GM18867 (cell line): ENCODE results near the gene P3H4.
A peak's percentile ranks its signal among the peaks of the same experiment; 100 is the strongest.
"Not testable (repeated sequence)": the region's sequence is repeated elsewhere in the genome, so short reads cannot be mapped to it uniquely, and the experiment has no call there.

ENCODE experiments used
- ATAC-seq: cut with Tn5 transposase; IDR thresholded peaks from one replicate; pipeline ENCODE4 v1.9.1; 2021; ENCODE audit warnings: mild to moderate bottlenecking, moderate library complexity; ENCODE audit not compliant: unreplicated experiment

Gene P3H4

DNA sequence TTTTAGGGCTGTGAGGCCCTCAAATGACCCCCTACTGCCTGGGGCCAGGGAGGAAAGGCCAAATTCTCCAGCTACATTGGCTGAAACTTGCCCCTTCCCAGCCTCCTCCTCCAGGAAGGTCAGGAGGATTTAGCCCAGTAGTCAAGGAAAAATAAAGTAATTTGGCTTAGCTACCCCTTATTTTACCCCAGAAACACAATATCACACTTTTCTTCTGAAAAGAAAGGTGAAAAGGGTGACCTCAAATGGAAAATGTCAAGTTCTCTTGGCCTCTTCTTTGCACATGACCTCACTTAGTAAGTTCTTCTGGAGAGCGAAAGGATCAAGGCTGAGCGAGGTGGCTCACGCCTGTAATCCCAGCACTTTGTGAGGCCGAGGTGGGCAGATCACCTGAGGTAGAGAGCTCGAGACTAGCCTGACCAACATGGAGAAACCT is 17.2 kb downstream of the P3H4 start:
- no peak for ATAC-seq

DNA sequence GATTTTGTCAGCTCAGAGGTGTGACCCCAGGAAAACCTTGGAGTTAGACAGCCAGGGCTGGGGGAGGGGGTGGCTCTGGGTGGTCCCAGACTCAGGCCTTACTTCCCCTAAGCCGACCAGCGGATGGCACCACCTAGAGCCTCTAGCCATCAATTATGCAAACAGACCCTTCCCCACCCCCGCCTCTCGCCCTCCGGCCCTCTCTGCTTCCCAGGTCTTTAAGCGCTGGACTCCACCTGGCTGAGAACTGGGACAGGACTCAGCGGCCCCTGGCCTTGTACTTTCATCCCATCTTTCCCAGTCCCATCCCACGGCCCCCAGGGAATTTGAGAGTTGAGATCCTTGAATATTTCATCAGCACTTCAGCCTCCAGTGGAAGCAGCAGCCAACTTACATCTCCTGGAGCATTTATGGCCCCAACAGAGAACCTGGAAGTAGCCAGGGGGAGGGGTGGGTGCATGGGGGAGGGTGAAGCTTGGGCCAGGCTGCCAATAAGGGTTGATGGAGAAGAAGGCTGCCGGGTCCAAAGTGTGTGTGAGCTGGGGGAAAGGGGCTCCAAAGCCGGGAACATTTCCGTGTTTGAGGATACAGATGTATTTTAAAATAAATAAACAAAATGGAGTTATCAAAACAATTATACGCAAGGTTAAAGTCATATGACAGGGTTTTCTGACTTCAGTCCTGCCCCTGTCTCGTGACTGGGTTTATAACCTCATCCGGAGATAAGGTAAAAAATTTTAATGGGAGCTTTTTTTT is 17.8 kb downstream of the P3H4 start:
- ATAC-seq, result no peak

DNA sequence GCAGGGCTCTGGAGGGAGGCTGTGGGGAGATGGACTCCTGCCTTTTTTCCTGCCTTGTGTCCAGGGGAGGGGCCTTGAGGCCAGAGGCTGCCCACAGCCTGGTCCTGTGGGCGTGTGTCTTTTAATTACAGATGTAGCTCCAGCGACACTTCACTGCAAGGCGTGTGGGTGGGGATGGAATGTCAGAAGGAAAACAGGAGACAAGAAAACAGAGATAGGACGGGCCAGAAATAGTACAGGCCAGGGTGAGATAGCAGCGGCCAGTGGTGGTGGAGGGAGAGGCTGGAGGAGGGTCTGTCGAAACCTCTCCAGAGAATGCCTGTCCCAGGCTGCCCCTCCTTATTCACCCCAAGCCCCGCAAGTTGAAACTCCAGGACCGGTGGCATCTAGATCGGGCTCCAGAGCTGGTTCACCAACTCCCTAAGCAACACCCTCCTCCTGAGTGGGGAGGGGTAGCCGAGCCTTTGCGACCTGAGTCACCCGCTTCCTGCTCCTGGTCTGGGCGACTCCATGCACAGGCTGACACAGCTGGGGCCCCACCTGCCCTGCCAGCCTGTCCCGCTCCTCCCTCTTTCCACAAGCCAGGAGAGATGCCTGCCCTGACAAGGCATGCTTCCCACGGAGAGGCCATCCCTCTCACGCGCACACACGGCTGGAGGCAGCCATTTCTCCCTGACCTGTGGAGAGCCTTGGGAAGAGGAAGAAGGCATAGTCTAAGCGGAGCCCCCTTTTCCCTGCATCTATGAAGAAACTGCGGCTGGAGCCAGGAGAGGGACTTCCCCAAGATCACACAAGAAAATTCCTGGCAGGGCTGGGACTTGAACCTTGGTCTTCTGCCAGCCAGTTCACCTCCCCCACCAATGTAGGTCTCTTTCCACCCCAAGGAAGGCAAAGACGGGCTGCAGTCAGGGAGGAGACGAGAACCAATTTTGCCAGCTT is 18.6 kb downstream of the P3H4 start:
- no peak for ATAC-seq

- no peak for ATAC-seq
These were observed 24.7 kb downstream of the P3H4 start for GRCh38 chr17:41787021-41787418.

- peak; percentile 89 for ATAC-seq
These were observed 25.3 kb downstream of the P3H4 start, which contains the start of gene JUP for GRCh38 chr17:41786227-41787020. Gene JUP, minus strand, starts transcription at chr17:41786711. Its CDS starts 14,857 bp downstream, at chr17:41771854.

GRCh38 chr17:41785859-41786226 is 25.9 kb downstream of the P3H4 start:
- no peak for ATAC-seq

DNA sequence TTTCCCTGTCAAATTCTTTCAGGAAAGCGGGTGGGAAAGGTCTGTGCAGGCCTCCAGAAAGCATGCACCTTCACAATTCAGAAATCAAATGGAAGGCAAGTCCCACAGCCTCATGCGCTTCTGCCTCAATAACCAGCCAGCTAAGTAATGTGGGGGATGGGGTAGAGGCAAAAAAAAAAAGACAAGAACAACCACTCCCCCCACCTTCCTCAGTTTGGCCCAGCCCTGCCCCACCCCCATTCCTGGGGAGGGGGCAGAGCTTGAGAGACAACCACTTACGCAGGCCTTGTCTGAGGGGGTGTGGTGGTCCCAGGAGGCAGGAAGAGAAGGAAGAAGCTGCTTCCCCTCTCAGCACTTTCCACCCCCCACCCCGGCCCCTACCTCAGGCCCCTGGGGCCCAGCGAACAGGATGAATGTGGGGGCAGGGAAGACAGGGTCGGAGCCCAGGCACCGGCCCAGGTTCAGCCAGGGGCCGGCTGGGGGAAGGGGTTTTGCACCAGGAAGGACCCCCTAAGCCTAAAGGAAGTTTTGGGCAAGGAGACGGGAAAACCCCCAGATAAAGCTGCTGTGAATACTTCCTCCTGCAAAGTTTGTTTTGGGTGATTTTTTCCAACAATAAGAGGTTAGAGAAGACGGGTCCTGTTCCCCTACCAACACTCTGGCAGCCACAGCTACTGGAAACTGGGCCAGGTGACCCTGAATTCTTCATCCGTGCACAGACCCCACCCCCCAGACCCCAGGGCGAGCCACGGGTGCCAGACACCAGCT is 26.5 kb downstream of the P3H4 start:
- ATAC-seq, result no peak

GRCh38 chr17:41784207-41784744 is 27.5 kb downstream of the P3H4 start:
- ATAC-seq, result no peak

GRCh38 chr17:41782142-41782541 is 29.6 kb downstream of the P3H4 start:
- ATAC-seq, result no peak

- no peak for ATAC-seq
These were observed 30.2 kb downstream of the P3H4 start for GRCh38 chr17:41781404-41782110.

DNA sequence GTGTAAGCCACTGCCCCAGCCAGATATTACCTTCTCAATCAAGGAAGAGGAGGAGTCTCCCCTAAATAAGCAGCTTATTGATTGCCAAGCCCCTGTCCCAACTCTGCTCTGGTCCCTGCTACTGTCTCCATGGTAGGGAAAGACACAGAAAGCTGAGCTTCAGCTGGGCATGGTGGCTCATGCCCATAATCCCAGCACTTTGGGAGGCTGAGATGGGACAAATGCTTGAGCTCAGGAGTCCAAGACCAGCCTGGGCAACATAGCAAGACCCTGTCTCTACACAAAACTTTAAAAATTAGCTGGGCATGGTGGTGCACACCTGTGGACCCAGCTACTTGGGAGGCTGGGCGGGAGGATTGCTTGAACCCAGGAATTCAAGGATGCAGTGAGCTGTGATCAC is 31.8 kb downstream of the P3H4 start:
- ATAC-seq, result no peak

DNA sequence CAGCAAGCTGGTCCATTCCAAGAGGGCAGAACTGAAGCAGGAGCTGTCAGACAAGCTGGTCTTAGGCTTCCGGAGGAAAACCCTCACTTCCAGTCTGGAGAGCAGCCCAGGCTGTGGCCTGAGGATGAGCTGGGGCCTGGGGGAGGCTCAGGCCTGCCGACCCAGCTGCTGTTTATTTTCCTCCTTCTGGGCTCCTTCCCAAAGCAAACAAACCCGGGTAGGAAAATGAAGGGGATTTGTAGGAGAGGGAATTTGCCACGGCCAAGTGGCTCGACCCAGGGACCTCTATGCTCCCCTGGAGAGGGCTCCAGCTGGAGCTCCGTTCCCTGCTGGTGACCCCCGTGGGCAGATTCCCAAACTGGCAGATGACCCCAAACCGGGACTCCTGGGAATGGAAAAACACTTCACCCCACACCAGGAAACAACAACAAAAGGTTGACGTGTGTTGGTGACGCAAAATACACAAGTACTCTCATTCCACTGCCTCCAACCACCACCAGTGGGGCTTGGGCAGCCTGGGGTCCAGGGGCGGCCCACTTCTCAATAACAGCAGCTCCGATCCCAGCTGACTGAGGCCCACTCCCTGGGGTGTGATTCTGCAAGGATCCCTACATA is 34.1 kb downstream of the P3H4 start:
- no peak for ATAC-seq

DNA sequence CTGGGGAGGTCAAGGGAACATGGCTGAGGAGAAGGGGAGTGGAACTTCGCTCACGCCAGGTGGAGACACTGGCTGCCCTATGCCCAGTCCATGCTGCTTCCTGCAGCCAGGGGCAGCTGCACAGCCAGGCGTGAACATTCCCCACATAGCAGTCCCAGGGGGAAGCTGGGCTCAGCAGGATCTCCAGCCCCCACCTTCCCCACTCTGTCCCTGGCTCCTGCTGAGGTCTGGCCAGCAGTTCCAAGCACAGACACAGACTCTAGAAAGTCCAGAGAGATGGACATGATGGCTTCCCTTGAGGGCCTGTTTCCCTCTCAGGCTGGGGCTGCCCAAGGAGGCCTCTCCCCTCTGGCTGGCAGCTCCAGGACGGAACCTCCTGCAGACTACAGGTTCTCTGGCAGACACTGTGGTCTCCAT is 34.6 kb downstream of the P3H4 start:
- no peak for ATAC-seq

DNA sequence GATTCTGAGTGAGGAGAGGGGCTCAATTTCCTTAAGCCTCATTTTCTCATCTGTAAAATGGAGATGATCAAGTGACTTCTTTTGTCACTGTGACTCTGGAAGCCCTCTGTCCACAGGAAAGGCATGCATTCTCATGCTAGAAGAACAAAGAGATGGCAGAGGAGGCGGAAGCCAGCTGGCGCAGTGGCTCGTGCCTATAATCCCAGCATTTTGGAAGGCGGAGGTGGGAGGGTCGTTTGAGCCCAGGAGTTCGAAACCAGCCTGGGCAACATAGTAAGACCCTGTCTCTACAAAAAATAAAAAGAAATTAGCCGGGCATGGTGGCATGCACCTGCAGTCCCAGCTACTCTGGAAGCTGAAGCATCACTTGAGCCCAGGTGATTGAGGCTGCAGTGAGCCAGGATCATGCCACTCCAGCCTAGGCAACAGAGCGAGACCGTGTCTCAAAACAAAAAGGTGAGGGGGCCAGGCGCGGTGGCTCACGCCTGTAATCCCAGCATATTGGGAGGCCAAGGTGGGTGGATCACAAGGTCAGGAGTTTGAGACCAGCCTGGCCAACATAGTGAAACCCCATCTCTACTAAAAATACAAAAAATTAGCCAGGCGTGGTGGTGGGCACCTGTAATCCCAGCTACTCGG is 35.4 kb downstream of the P3H4 start:
- ATAC-seq, result not testable (repeated sequence)

- no peak for ATAC-seq
These were observed 36.1 kb downstream of the P3H4 start for GRCh38 chr17:41775394-41776226.

GRCh38 chr17:41773731-41774193 is 38.0 kb downstream of the P3H4 start:
- ATAC-seq, result no peak

GRCh38 chr17:41773190-41773588 is 38.6 kb downstream of the P3H4 start:
- no peak for ATAC-seq
